T47D (cell line): Measurements from ENCODE around the gene ABI2.
"Not testable (repeated sequence)": the region's sequence is repeated elsewhere in the genome, so short reads cannot be mapped to it uniquely, and the experiment has no call there.

Source experiments
- DNase-seq, 2 experiments: peaks; one replicate each; pipeline versions ENCODE4 v3.0.0 to v3.0.0-alpha.2; 2011 to 2012; ENCODE audit warnings: low read depth in 1 of 2, low spot score in 1 of 2
- JUND ChIP-seq: IDR thresholded peaks from 2 replicates; pipeline ENCODE4 v1.6.1; 2012; ENCODE audit warnings: low read depth
- in situ Hi-C: cut with HindIII; loops from 2 replicates; pipeline ENCODE4 v1.10.0; 2016; ENCODE audit warnings: low sequenced_read_pairs, low pct_unique_long_range_greater_than_20kb

Gene ABI2

DNA sequence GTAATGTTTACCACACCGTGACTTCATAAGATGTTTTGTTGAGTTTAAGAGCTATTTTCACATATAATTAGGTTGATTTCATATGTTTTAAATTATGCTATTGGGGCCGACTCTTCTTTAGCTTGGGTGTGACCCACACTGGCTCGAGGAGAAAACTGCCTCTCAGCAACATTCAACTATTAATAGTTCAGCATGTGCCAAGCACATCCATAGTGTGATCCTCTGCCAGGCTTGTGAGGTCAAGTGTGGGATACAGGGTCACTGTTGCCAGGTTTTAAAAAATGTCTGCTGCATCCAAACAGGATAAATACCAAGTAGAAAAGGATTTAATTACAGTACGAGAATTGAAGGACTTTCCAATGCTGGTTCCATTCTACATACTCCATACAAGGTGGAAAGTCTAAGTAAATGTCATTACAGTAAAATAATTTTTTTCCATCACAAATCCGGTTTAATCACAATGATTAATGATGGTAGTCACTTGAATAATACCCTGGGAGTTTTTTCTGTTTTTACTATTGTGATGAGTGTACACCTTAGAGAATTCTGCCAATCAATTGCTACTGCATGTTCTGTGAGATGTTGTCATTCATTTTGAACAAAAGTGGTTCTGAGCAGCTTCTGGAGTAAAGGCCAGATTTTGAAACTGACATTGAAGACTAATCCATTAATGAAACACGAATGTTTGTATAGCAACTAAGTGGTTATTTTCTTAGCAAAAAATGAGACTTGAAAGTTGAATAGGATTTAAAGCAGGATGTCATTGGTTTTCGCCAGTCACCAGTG, 84.5 kb downstream of the ABI2 start:
- in situ Hi-C loops, result no loop called here
- no peak for DNase-seq
- TF ChIP-seq JUND, result no peak

DNA sequence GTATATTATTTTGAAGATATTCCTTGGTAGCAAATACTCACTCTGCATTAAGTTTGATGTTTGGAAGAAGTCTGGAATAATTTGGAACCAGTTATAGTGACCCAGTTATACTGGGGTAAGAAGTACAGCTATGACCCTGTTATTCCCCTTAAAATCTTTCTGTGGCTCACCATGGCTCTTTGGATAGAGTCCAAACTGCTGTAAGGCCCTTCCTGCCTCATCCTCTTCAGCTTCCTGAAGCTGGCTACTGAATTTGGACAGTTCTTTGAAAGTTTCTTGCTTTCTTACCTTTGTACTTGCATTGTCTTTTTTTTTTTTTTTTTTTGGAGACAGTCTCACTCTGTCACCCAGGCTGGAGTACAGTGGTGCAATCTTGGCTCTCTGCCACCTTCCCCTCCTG, 85.6 kb downstream of the ABI2 start:
- in situ Hi-C loops, result no loop called here
- no peak for DNase-seq
- TF ChIP-seq JUND, result no peak

DNA sequence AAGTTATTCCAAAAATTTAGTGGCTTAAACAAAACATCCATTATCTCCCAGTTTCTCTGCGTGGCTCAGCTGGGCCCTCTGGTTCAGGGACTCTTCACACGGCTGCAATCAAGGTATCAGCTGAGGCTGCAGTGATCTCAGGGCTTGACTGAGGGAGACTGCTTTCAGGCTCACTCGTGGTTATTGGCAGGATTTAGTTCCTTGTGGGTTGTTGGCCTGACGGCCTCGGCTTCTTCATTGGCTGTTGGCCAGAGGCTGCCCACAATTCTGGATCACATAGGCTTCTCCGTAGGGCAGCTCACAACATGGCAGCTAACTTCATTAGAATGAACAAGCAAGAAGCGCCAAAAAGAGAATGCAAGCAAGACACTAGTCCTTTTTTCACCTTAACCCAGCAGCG, 90.1 kb downstream of the ABI2 start:
- DNase-seq, result no peak
- no peak for TF ChIP-seq JUND
- in situ Hi-C loops, result no loop called here

DNA sequence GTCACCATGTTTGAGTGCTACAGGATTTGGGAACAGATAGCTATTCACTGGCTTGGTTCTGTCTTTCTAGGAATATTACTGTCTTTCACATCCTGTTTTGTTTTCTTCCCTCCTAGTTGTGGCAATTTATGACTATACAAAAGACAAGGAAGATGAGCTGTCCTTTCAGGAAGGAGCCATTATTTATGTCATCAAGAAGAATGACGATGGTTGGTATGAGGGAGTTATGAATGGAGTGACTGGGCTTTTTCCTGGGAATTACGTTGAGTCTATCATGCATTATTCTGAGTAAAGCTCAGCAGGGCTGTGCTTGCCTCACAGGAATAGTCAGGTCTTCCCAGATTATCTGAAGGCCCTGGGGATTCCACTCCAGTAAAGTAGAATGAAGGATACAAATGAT, 98.9 kb downstream of the ABI2 start:
- in situ Hi-C loops, result no loop called here
- DNase-seq, result no peak
- TF ChIP-seq JUND, result no peak

DNA sequence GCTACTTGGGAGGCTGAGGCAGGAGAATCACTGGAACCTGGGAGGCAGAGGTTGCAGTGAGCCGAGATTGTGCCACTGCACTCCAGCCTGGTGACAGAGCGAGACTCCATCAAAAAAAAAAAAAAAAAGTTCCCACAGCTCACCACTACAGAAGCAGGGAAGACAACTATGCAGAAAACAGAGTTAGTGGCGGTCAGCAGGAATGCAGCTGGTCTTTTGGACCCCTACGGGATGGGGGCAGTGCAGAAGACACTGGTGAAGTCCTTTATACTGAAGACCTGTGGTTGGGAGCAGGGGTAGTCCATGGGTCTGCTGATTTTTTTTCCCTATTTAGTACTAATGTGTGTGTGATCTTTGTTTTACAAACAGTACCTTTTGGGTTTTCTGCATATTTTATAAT, 101.4 kb downstream of the ABI2 start:
- DNase-seq, in situ Hi-C loops: not testable (repeated sequence)

DNA sequence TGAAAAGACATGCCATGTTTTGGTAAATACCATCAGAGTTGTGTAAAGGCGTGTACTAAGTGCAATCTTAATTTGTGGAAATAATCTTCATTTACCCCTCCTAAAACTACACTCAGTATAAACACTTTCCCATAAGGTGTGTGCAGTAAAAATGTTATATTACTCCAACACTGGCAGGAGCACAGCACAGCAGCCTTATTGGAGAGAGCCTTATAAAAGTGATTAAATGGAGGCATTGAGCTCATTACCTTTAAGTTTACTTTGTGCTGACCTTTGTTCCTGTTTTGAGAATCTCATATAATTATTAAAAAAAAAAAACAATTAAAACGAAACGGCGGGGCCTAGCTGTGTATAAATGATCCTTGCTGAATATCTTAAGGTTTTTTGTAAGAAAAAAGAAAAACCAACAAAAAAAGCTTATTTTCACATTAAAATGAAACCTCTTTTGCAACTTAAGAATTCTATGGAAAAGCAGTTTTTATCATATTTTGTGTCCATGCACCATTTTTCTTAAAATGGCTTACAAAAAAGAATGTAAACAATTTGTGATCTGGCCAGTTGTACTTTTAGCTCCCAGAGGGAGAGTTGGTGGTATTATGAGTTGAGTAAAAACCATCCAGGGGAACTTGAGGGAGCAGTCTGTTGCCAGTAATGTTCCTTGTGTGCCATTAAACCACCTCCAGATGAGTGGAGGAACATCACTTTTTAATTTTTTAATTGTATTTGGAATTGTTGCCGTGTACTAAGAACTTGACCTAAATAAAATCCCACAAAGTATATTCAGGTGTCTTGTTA, 103.4 kb downstream of the ABI2 start:
- in situ Hi-C loops, result no loop called here
- DNase-seq, result no peak
- no peak for TF ChIP-seq JUND

DNA sequence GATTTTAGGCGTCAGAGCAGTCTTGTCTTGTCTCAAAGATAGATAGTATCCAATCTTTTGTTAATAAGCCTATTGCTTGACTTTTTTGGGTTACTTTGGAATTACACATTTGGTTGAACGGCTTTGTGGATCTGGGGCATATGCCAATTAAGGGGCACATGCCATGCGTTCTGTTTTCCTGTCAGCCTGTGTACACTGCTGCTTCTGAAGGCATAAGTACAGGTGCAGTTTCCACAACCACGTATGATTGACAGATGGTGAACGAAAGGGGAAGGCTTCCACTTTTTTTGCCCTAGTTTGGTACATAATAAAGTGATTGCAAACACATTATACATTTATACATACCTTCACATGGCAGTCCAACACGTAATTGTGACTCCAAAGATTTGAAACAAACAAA, 104.6 kb downstream of the ABI2 start:
- no peak for DNase-seq
- in situ Hi-C loops, result no loop called here
- TF ChIP-seq JUND, result no peak

DNA sequence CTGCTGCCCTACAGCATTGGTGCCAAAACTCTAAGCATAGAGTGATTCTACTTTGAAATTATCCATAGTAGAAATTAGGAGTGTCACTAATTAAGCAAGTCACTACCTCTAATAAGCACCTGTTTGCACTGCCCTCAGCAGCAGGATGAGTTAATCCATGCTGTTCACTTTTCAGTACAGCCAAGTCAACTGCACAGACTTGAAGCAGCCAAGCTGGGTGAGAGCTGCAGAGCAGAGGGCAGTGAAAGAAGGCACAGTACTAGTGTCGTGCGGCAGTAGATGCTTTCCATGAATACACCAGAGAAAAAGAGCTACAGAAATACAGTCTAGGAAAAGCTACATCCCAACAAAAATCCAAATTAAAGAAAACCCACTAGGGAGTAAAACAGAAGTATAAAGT, 108.3 kb downstream of the ABI2 start:
- TF ChIP-seq JUND, result no peak
- no peak for DNase-seq
- in situ Hi-C loops, result no loop called here

DNA sequence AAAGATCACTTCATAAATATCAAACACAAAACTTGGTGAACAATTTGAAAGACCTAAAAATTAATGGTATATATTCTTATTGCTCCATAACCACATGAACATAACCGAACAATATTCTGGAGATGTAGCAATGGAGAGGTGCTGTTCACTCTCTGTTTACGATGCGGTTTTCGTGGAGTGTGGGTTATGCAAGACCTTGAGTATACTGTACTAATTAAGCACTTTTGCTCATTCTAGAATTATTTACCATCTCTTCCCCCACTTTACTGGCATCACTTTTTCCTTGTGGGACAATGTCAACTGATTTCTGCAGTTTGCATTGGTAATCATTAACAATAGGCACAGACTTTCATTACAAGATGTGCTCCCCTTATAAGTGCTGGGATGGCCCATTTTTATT, 109.3 kb downstream of the ABI2 start:
- no peak for DNase-seq
- no peak for TF ChIP-seq JUND
- in situ Hi-C loops, result no loop called here

DNA sequence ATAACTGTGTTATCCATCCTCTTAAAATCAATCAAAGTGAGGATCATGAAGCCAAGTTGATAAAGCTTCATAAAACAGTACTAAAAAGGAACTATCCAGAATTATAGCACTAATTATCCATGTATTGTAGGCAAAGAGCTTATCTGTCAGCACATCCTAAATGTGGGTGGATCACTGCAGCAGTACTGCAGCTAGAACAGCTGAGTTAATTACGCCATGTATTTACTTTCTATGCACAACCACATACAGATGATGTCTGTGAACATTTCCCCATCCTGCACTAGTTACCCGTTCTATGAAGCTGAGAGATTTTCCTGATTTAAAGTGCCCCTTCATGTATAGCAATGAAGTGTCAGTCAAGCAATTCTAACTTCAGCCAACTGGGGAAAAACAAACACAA, 110.3 kb downstream of the ABI2 start:
- TF ChIP-seq JUND, result no peak
- DNase-seq, result no peak
- in situ Hi-C loops, result no loop called here

DNA sequence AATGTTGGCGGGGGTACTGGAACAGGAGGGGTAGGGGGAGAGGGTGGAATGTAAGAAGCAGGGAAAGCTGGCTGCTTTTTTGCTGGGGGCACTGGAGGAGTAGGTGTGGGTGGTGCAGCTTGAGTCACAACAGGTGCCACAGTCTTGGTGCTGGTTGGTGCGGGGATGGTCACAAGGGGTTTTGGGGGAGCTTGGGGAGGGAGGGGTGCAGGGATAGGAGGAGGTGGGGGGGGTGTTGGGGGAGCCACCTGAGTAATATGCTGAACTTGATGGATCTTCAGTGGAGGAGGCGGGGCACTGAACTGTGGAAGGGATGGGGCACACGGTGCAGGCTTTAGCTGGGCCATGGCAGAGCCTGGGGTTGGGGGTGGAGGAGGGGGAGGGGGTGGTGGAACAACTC, 112.5 kb downstream of the ABI2 start:
- in situ Hi-C loops, result no loop called here
- TF ChIP-seq JUND, result no peak
- DNase-seq, result no peak

DNA sequence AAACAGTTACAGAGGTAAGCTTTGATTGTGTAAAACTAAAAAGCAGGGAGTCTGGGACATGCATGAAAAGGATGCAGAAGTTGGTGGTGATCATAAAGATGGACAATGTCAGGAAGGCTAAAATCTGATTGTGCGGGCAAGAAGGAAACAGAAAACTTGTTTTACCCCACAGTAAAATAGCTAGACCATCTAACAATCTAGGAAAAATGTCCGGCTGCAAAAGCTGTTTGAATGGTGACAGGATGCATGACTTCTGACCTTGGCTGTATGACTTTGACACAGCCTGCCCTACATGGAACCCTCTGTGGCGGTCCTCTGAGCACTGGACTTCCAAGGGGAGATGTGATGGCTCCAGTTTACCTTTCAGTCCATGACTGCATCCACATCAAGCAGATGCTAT, 113.3 kb downstream of the ABI2 start:
- no peak for TF ChIP-seq JUND
- DNase-seq, result no peak
- in situ Hi-C loops, result no loop called here

DNA sequence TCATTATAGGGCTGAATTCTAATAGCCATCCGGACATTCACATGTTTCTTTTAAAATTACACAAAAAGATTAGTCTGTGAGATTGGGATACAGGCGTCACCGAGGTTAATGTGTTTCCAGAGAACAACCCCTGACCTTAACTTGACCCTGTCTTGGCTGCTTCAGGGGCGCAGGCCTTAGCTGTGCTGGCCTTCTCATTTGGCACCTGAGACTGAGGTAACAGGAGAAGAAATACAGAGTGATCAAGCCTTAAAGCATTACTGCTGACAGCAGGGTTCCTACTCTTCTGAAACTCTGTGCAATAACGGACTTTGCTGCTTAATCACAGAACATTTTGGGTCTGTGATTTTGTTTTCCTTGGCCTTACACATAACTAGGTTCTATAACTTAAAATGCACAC, 114.3 kb downstream of the ABI2 start:
- DNase-seq, result no peak
- no peak for TF ChIP-seq JUND
- in situ Hi-C loops, result no loop called here
